CD14-positive monocyte (primary cell): Measurements from ENCODE around the gene ARAP2. TPM values are rescaled to one million over a fixed set of nuclear protein-coding genes. Genes with fewer than 3 reads are reported as not detected.

Experiments used
- DNase-seq, 3 donors: peaks; one replicate each; pipeline ENCODE4 v3.0.0-alpha.2; 2011 to 2022
- H2AFZ ChIP-seq: 2 replicates; pipeline ENCODE4 v1.6.0; 2012; ENCODE audit warnings: mild to moderate bottlenecking, low read depth, low read length, inconsistent platforms; ENCODE audit not compliant: insufficient read depth, poor library complexity, severe bottlenecking
- H3K27ac ChIP-seq, 2 donors: 1 replicate in 1 of 2; 2 replicates in 1 of 2; pipeline ENCODE4 v1.5.1; 2012 to 2013; ENCODE audit warnings: low read length in 2 of 2, control low read depth in 1 of 2, inconsistent platforms in 1 of 2, low read depth in 1 of 2, mild to moderate bottlenecking in 1 of 2
- H3K27me3 ChIP-seq, 2 donors: one replicate each; pipeline versions ENCODE4 v1.6.0 to v1.6.1; 2011 to 2013; ENCODE audit warnings: low read length in 2 of 2; ENCODE audit not compliant: control insufficient read depth in 2 of 2, insufficient read depth in 2 of 2
- H3K36me3 ChIP-seq, 2 donors: replicated peaks in 1 of 2; 1 replicate in 1 of 2; 2 replicates in 1 of 2; pipeline versions ENCODE4 v1.5.1 to v1.6.1; 2012 to 2013; ENCODE audit warnings: low read length in 2 of 2, control low read depth in 1 of 2, inconsistent platforms in 1 of 2, mild to moderate bottlenecking in 1 of 2; ENCODE audit not compliant: insufficient read depth in 2 of 2, control insufficient read depth in 1 of 2
- H3K4me1 ChIP-seq, 2 donors: 1 replicate in 1 of 2; 2 replicates in 1 of 2; pipeline versions ENCODE4 v1.5.1 to v1.6.1; 2012 to 2013; ENCODE audit warnings: low read length in 2 of 2, control low read depth in 1 of 2, inconsistent platforms in 1 of 2, mild to moderate bottlenecking in 1 of 2, moderate library complexity in 1 of 2; ENCODE audit not compliant: insufficient read depth in 2 of 2, control insufficient read depth in 1 of 2
- H3K4me2 ChIP-seq: replicated peaks from 2 replicates; pipeline ENCODE3; 2012; ENCODE audit warnings: low read length, moderate library complexity, mild to moderate bottlenecking; ENCODE audit not compliant: poor library complexity, severe bottlenecking; ENCODE audit errors: extremely low read depth
- H3K4me3 ChIP-seq, 3 experiments: fragments of 200-600 bp in 1 of 3; sonication (generic) in 1 of 3; replicated peaks in 1 of 3; 1 replicate in 2 of 3; 2 replicates in 1 of 3; pipeline ENCODE4 v1.5.1; 2011 to 2013; ENCODE audit warnings: low read length in 3 of 3, mild to moderate bottlenecking in 3 of 3, control low read depth in 2 of 3, low read depth in 2 of 3, inconsistent platforms in 1 of 3, moderate library complexity in 1 of 3
- H3K79me2 ChIP-seq: 2 replicates; pipeline ENCODE4 v1.6.0; 2012; ENCODE audit warnings: mild to moderate bottlenecking, control low read depth, inconsistent platforms, low read length, moderate library complexity; ENCODE audit not compliant: insufficient read depth
- H3K9ac ChIP-seq: 2 replicates; pipeline ENCODE4 v1.6.0; 2017; ENCODE audit warnings: low read length, mild to moderate bottlenecking; ENCODE audit not compliant: insufficient read depth, poor library complexity, severe bottlenecking
- H3K9me3 ChIP-seq, 2 donors: replicated peaks in 1 of 2; 1 replicate in 1 of 2; 2 replicates in 1 of 2; pipeline versions ENCODE4 v1.5.1 to v1.6.1; 2012 to 2013; ENCODE audit warnings: low read length in 2 of 2, control low read depth in 1 of 2; ENCODE audit not compliant: control insufficient read depth in 1 of 2, insufficient read depth in 1 of 2
- H4K20me1 ChIP-seq: 2 replicates; pipeline ENCODE4 v1.6.0; 2012; ENCODE audit warnings: mild to moderate bottlenecking, low read length, control low read depth, moderate library complexity; ENCODE audit not compliant: insufficient read depth
- H3K27ac Mint-ChIP-seq, 7 donors: one replicate each; pipeline ENCODE4 v1.8.0; 2020; ENCODE audit warnings: mild to moderate bottlenecking in 7 of 7, mixed read lengths in 7 of 7, moderate library complexity in 6 of 7, inconsistent platforms in 2 of 7
- H3K27me3 Mint-ChIP-seq, 3 donors: one replicate each; pipeline ENCODE4 v1.8.0; 2021 to 2022; ENCODE audit warnings: low read depth in 3 of 3, mild to moderate bottlenecking in 3 of 3, mixed read lengths in 3 of 3, moderate library complexity in 3 of 3, inconsistent platforms in 1 of 3
- H3K36me3 Mint-ChIP-seq, 2 donors: one replicate each; pipeline ENCODE4 v1.8.0; 2020; ENCODE audit warnings: mixed read lengths in 2 of 2, inconsistent platforms in 1 of 2, mild to moderate bottlenecking in 1 of 2
- H3K4me1 Mint-ChIP-seq: one replicate; pipeline ENCODE4 v1.8.0; 2020; ENCODE audit warnings: mild to moderate bottlenecking, mixed read lengths
- H3K4me3 Mint-ChIP-seq, 2 donors: one replicate each; pipeline ENCODE4 v1.8.0; 2020; ENCODE audit warnings: mild to moderate bottlenecking in 2 of 2, mixed read lengths in 2 of 2, moderate library complexity in 1 of 2
- H3K9me3 Mint-ChIP-seq, 7 donors: one replicate each; pipeline ENCODE4 v1.8.0; 2020 to 2022; ENCODE audit warnings: mixed read lengths in 7 of 7, mild to moderate bottlenecking in 6 of 7, moderate library complexity in 6 of 7, inconsistent platforms in 2 of 7
- WGBS: methylation state at CpG from one replicate; pipeline ENCODE4 v1.1.5; 2013; ENCODE audit warnings: missing lambda C conversion rate; ENCODE audit not compliant: insufficient coverage; 5-methylcytosine and 5-hydroxymethylcytosine counted together
- intact Hi-C, 2 donors: fragments of 100-400 bp; cut with micrococcal nuclease; formaldehyde crosslinking; loops; one replicate each; pipeline versions ENCODE4 v1.15.0 to v1.15.1; 2023
- polyA plus RNA-seq, 3 donors: library from polyadenylated mRNA; depleted of rRNA in 1 of 3; unstranded in 2 of 3; stranded (reverse) in 1 of 3; fragments of 300-500 nt in 2 of 3; fragments of >200 nt in 1 of 3; fragmentation: Illumina TruSeq in 2 of 3; gene quantifications; 1 replicate in 2 of 3; 2 replicates in 1 of 3; pipeline ENCODE4 v1.2.3, GENCODE V29; 2012 to 2021
- TF ChIP-seq, protein P1 (sequence below): fragments of 200-600 bp; IDR thresholded peaks from one replicate; pipeline ENCODE4 v1.8.0; 2022; ENCODE audit warnings: antibody characterized with exemption, mild to moderate bottlenecking

Gene ARAP2
- polyA plus RNA-seq, 3 donors = 4.6 to 17.7 (median 5.6) TPM

DNA sequence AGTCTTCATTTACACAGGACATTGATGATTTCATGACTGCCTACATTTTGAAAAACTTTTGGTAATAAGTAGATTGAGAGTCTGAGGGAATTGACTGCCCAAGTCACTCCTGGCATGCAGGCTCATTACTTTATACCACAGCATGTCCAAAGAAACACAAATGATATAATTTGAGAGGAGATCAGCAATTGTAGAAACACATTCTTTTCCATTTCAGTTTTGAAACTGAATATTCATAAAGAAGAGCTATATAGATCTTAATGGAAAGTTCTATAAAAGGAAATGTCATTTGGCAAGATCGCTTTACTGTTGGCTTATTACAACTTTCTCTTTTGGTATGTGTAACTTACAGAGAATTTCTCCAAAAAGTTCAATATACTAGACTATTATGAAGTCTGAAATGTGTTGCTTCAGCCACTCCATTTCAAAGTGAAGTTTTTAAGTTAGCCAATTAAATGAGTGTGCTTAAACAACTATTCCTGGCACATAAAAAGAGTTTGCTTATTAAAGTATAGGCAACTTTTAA, 158.0 kb downstream of the ARAP2 start:
- no peak overlapping the region for H3K9ac ChIP-seq
- peaks cover 37 to 72% of the 10 kb centered on the region in 2 donors for H3K36me3 ChIP-seq
- WGBS = no CpG with 5 or more reads among the region's 1 CpG
- intact Hi-C loops = no loop called here
- no peaks in the 10 kb centered on the region for H3K9me3 ChIP-seq
- H3K4me3 ChIP-seq = no peak overlapping the region
- no peak overlapping the region for H3K27ac ChIP-seq
- no peaks in the 10 kb centered on the region for H4K20me1 ChIP-seq
- no peaks in the 10 kb centered on the region for H3K9me3 Mint-ChIP-seq
- no peak overlapping the region for H3K4me3 Mint-ChIP-seq
- no peak overlapping the region for H2AFZ ChIP-seq
- no peaks in the 10 kb centered on the region for H3K4me1 Mint-ChIP-seq
- no peaks in the 10 kb centered on the region for H3K79me2 ChIP-seq
- no peak for DNase-seq
- H3K4me1 ChIP-seq = no peaks in the 10 kb centered on the region
- no peak overlapping the region for H3K27ac Mint-ChIP-seq
- H3K36me3 Mint-ChIP-seq = peaks cover 14 to 34% of the 10 kb centered on the region in 2 donors
- H3K4me2 ChIP-seq = no peak overlapping the region
- TF ChIP-seq, protein P1, sequence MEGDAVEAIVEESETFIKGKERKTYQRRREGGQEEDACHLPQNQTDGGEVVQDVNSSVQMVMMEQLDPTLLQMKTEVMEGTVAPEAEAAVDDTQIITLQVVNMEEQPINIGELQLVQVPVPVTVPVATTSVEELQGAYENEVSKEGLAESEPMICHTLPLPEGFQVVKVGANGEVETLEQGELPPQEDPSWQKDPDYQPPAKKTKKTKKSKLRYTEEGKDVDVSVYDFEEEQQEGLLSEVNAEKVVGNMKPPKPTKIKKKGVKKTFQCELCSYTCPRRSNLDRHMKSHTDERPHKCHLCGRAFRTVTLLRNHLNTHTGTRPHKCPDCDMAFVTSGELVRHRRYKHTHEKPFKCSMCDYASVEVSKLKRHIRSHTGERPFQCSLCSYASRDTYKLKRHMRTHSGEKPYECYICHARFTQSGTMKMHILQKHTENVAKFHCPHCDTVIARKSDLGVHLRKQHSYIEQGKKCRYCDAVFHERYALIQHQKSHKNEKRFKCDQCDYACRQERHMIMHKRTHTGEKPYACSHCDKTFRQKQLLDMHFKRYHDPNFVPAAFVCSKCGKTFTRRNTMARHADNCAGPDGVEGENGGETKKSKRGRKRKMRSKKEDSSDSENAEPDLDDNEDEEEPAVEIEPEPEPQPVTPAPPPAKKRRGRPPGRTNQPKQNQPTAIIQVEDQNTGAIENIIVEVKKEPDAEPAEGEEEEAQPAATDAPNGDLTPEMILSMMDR = no peak
- H3K27me3 Mint-ChIP-seq = no peaks in the 10 kb centered on the region
- no peaks in the 10 kb centered on the region for H3K27me3 ChIP-seq

- no peaks in the 10 kb centered on the region for H3K79me2 ChIP-seq
- H3K4me1 ChIP-seq = no peaks in the 10 kb centered on the region
- Mint-ChIP-seq H3K4me1 (no peaks in the 10 kb centered on the region), H3K27ac (no peak overlapping the region), H3K36me3 (peaks cover 3 to 22% of the 10 kb centered on the region in 2 donors), H3K27me3 (no peaks in the 10 kb centered on the region), H3K4me3 (no peak overlapping the region), H3K9me3 (no peaks in the 10 kb centered on the region)
- no peaks in the 10 kb centered on the region for H4K20me1 ChIP-seq
- no peaks in the 10 kb centered on the region for H3K27me3 ChIP-seq
- no peak overlapping the region for H3K9ac ChIP-seq
- DNase-seq = no peak
- 94% methylated on average over 3 of the region's 4 CpGs for WGBS
- no peak overlapping the region for H3K4me2 ChIP-seq
- peaks cover 56 to 73% of the 10 kb centered on the region in 2 donors for H3K36me3 ChIP-seq
- no peaks in the 10 kb centered on the region for H3K9me3 ChIP-seq
- no peak overlapping the region for H2AFZ ChIP-seq
- intact Hi-C loops = no loop called here
- TF ChIP-seq, protein P1 = no peak
- H3K27ac ChIP-seq = no peak overlapping the region
- H3K4me3 ChIP-seq = no peak overlapping the region
These were observed 161.5 kb downstream of the ARAP2 start for GRCh38 chr4:36082817-36083216.
